IPS DF 4.7 (cell line): ENCODE results near the gene USP24.
"Not testable (repeated sequence)": the region's sequence is repeated elsewhere in the genome, so short reads cannot be mapped to it uniquely, and the experiment has no call there.

Source experiments
- DNase-seq: peaks from one replicate; pipeline ENCODE4 v3.0.0-alpha.2; 2013; ENCODE audit warnings: low spot score; ENCODE audit errors: extremely low read depth

Gene USP24

GRCh38 chr1:55229726-55230125, 14.6 kb upstream of the USP24 start:
- not testable (repeated sequence) for DNase-seq

GRCh38 chr1:55225228-55225627, 10.1 kb upstream of the USP24 start:
- DNase-seq: no peak

- DNase-seq: no peak
Measured at GRCh38 chr1:55224729-55225128, 9.6 kb upstream of the USP24 start.

GRCh38 chr1:55222152-55222551, 7.0 kb upstream of the USP24 start:
- DNase-seq: no peak

GRCh38 chr1:55217226-55217986, 2.2 kb upstream of the USP24 start:
- no peak for DNase-seq

- DNase-seq: no peak
Measured at GRCh38 chr1:55216096-55216495, 932 bp upstream of the USP24 start.

- DNase-seq: no peak
Measured at GRCh38 chr1:55214934-55215193, 300 bp downstream of the USP24 start.

- DNase-seq: no peak
Measured at GRCh38 chr1:55214212-55214933, 791 bp downstream of the USP24 start.

GRCh38 chr1:55213885-55214211, 1.3 kb downstream of the USP24 start:
- DNase-seq: no peak

GRCh38 chr1:55213151-55213884, 1.8 kb downstream of the USP24 start:
- no peak for DNase-seq

- DNase-seq: no peak
Measured at GRCh38 chr1:55212349-55213150, 2.6 kb downstream of the USP24 start.

- DNase-seq: no peak
Measured at GRCh38 chr1:55211863-55212262, 3.3 kb downstream of the USP24 start.

GRCh38 chr1:55210990-55211801, 4.0 kb downstream of the USP24 start:
- no peak for DNase-seq

- DNase-seq: no peak
Measured at GRCh38 chr1:55209247-55209646, 5.9 kb downstream of the USP24 start.

GRCh38 chr1:55206210-55206609, 9.0 kb downstream of the USP24 start:
- no peak for DNase-seq

- no peak for DNase-seq
Measured at GRCh38 chr1:55204997-55205396, 10.2 kb downstream of the USP24 start.

GRCh38 chr1:55203064-55203463, 12.1 kb downstream of the USP24 start:
- no peak for DNase-seq

GRCh38 chr1:55200667-55201066, 14.5 kb downstream of the USP24 start:
- DNase-seq: no peak

- not testable (repeated sequence) for DNase-seq
Measured at GRCh38 chr1:55199735-55200134, 15.4 kb downstream of the USP24 start.

GRCh38 chr1:55198044-55198443, 17.1 kb downstream of the USP24 start:
- no peak for DNase-seq

- no peak for DNase-seq
Measured at GRCh38 chr1:55197099-55197498, 18.1 kb downstream of the USP24 start.
